Caco-2 (cell line): ENCODE results near the gene CLEC18C. TPM values are rescaled to one million over a fixed set of nuclear protein-coding genes. Genes with fewer than 3 reads are reported as not detected.
"Not testable (repeated sequence)": the region's sequence is repeated elsewhere in the genome, so short reads cannot be mapped to it uniquely, and the experiment has no call there.

Experiments used
- BruUV-seq: library from RNA; stranded (reverse); fragments of 400-500 nt; replicated peaks from 2 replicates; lab custom pipeline; 2021; lab: Mats Ljungman, UMichigan
- CTCF ChIA-PET: fragments of 300-600 bp; sonication (Branson Sonifier 250); formaldehyde crosslinking; loops from one replicate; lab custom pipeline; 2022; ENCODE audit warnings: antibody characterized with exemption; lab: Charles Lee
- POLR2A ChIA-PET: fragments of 300-600 bp; sonication (Branson Sonifier 250); formaldehyde crosslinking; loops from one replicate; lab custom pipeline; 2022; ENCODE audit warnings: antibody characterized with exemption; lab: Charles Lee
- DNase-seq, 2 experiments: peaks; one replicate each; pipeline versions ENCODE4 v3.0.0 to v3.0.0-alpha.2; 2020 to 2022
- H3K27me3 ChIP-seq: replicated peaks from 2 replicates; pipeline ENCODE4 v1.6.0; 2011; ENCODE audit warnings: low read length; ENCODE audit not compliant: control insufficient read depth, insufficient read depth
- H3K36me3 ChIP-seq: 2 replicates; pipeline ENCODE4 v1.5.1; 2011; ENCODE audit warnings: low read length; ENCODE audit not compliant: control insufficient read depth, insufficient read depth
- H3K4me1 ChIP-seq: fragments of 250-450 bp; sonication (Bioruptor Pico); 2 replicates; pipeline ENCODE4 v1.5.1; 2020; ENCODE audit warnings: mild to moderate bottlenecking
- H3K4me3 ChIP-seq: 2 replicates; pipeline ENCODE4 v1.5.1; 2011; ENCODE audit warnings: low read depth, mild to moderate bottlenecking, control low read depth, low read length
- H3K9me3 ChIP-seq: fragments of 250-450 bp; sonication (Bioruptor Pico); 2 replicates; pipeline ENCODE4 v1.5.1; 2020; ENCODE audit warnings: mild to moderate bottlenecking, moderate library complexity
- H3K27ac Mint-ChIP-seq: one replicate; pipeline ENCODE4 v1.8.0; 2022; ENCODE audit warnings: mixed read lengths; ENCODE audit not compliant: unreplicated experiment
- H3K27me3 Mint-ChIP-seq: one replicate; pipeline ENCODE4 v1.8.0; 2022; ENCODE audit warnings: mixed read lengths; ENCODE audit not compliant: insufficient read depth, unreplicated experiment
- H3K36me3 Mint-ChIP-seq: one replicate; pipeline ENCODE4 v1.8.0; 2022; ENCODE audit warnings: mild to moderate bottlenecking, mixed read lengths; ENCODE audit not compliant: insufficient read depth, unreplicated experiment
- H3K4me1 Mint-ChIP-seq: one replicate; pipeline ENCODE4 v1.8.0; 2022; ENCODE audit warnings: low read depth, mixed read lengths; ENCODE audit not compliant: unreplicated experiment
- H3K4me3 Mint-ChIP-seq: one replicate; pipeline ENCODE4 v1.8.0; 2022; ENCODE audit warnings: mild to moderate bottlenecking, moderate library complexity, mixed read lengths; ENCODE audit not compliant: unreplicated experiment
- H3K9me3 Mint-ChIP-seq: one replicate; pipeline ENCODE4 v1.8.0; 2022; ENCODE audit warnings: mixed read lengths; ENCODE audit not compliant: unreplicated experiment
- intact Hi-C: fragments of 100-400 bp; cut with micrococcal nuclease; formaldehyde crosslinking; loops from one replicate; pipeline ENCODE4 v1.10.0; 2022; ENCODE audit not compliant: unreplicated experiment
- total RNA-seq: library from RNA; stranded (reverse); gene quantifications from 2 replicates; pipeline ENCODE4 v1.2.3, GENCODE V29; 2022

CLEC18C gene
- total RNA-seq, 1 experiment from 2014 or later = 0.50 TPM

- CTCF ChIA-PET, H3K9me3 Mint-ChIP-seq, DNase-seq, H3K4me1 ChIP-seq, H3K9me3 ChIP-seq, H3K27me3 Mint-ChIP-seq, H3K4me3 ChIP-seq, H3K27ac Mint-ChIP-seq, POLR2A ChIA-PET, intact Hi-C loops, BruUV-seq, H3K27me3 ChIP-seq, H3K4me3 Mint-ChIP-seq, H3K36me3 ChIP-seq, H3K4me1 Mint-ChIP-seq: not testable (repeated sequence)
- H3K36me3 Mint-ChIP-seq = peaks cover 63% of the 10 kb centered on the region
Observed at GRCh38 chr16:70142739-70143138, 30.8 kb upstream of the CLEC18C start.

GRCh38 chr16:70143231-70143895 is 30.2 kb upstream of the CLEC18C start:
- H3K9me3 ChIP-seq, H3K36me3 ChIP-seq, H3K4me3 ChIP-seq, H3K9me3 Mint-ChIP-seq, H3K4me1 ChIP-seq, DNase-seq, POLR2A ChIA-PET, H3K27me3 ChIP-seq, intact Hi-C loops, H3K4me1 Mint-ChIP-seq, BruUV-seq, CTCF ChIA-PET, H3K27me3 Mint-ChIP-seq, H3K27ac Mint-ChIP-seq, H3K4me3 Mint-ChIP-seq: not testable (repeated sequence)
- peaks cover 65% of the 10 kb centered on the region for H3K36me3 Mint-ChIP-seq

GRCh38 chr16:70147853-70148252 is 25.7 kb upstream of the CLEC18C start:
- H3K36me3 ChIP-seq, CTCF ChIA-PET, H3K4me3 ChIP-seq, BruUV-seq, H3K27me3 ChIP-seq, H3K4me3 Mint-ChIP-seq, DNase-seq, POLR2A ChIA-PET, H3K27ac Mint-ChIP-seq, H3K27me3 Mint-ChIP-seq, intact Hi-C loops, H3K9me3 Mint-ChIP-seq, H3K9me3 ChIP-seq: not testable (repeated sequence)
- H3K4me1 ChIP-seq = peaks cover 14% of the 10 kb centered on the region
- Mint-ChIP-seq H3K36me3 (peaks cover 62% of the 10 kb centered on the region), H3K4me1 (peaks cover 14% of the 10 kb centered on the region)

- H3K4me1 ChIP-seq = peaks cover 20% of the 10 kb centered on the region
- H3K4me3 ChIP-seq, CTCF ChIA-PET, intact Hi-C loops, POLR2A ChIA-PET, H3K9me3 ChIP-seq, H3K4me3 Mint-ChIP-seq, H3K27me3 ChIP-seq, BruUV-seq, H3K36me3 ChIP-seq, H3K9me3 Mint-ChIP-seq, H3K27ac Mint-ChIP-seq, DNase-seq, H3K27me3 Mint-ChIP-seq: not testable (repeated sequence)
- Mint-ChIP-seq H3K4me1 (peaks cover 20% of the 10 kb centered on the region), H3K36me3 (peaks cover 61% of the 10 kb centered on the region)
Observed at GRCh38 chr16:70148453-70148852, 25.1 kb upstream of the CLEC18C start.

GRCh38 chr16:70149296-70149695 is 24.3 kb upstream of the CLEC18C start:
- intact Hi-C loops, H3K4me3 Mint-ChIP-seq, H3K4me3 ChIP-seq, H3K27me3 Mint-ChIP-seq, H3K36me3 ChIP-seq, DNase-seq, POLR2A ChIA-PET, BruUV-seq, H3K27ac Mint-ChIP-seq, H3K27me3 ChIP-seq, H3K9me3 ChIP-seq, CTCF ChIA-PET, H3K9me3 Mint-ChIP-seq: not testable (repeated sequence)
- H3K4me1 Mint-ChIP-seq = peaks cover 21% of the 10 kb centered on the region
- H3K4me1 ChIP-seq = peaks cover 21% of the 10 kb centered on the region
- peaks cover 63% of the 10 kb centered on the region for H3K36me3 Mint-ChIP-seq
